GM12801 (cell line): ENCODE results near the gene OSBPL9.

Experiments used
- TF ChIP-seq, protein P1 (sequence below): IDR thresholded peaks from one replicate; pipeline ENCODE4 v1.5.1; 2011; ENCODE audit warnings: control low read depth; ENCODE audit not compliant: insufficient read length; ENCODE audit errors: extremely low read depth

The OSBPL9 gene

GRCh38 chr1:51622455-51622913 lies 5.6 kb downstream of the OSBPL9 start:
- TF ChIP-seq, protein P1, sequence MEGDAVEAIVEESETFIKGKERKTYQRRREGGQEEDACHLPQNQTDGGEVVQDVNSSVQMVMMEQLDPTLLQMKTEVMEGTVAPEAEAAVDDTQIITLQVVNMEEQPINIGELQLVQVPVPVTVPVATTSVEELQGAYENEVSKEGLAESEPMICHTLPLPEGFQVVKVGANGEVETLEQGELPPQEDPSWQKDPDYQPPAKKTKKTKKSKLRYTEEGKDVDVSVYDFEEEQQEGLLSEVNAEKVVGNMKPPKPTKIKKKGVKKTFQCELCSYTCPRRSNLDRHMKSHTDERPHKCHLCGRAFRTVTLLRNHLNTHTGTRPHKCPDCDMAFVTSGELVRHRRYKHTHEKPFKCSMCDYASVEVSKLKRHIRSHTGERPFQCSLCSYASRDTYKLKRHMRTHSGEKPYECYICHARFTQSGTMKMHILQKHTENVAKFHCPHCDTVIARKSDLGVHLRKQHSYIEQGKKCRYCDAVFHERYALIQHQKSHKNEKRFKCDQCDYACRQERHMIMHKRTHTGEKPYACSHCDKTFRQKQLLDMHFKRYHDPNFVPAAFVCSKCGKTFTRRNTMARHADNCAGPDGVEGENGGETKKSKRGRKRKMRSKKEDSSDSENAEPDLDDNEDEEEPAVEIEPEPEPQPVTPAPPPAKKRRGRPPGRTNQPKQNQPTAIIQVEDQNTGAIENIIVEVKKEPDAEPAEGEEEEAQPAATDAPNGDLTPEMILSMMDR: no peak

- TF ChIP-seq, protein P1: no peak
Measured at GRCh38 chr1:51623025-51623424, 6.1 kb downstream of the OSBPL9 start.

GRCh38 chr1:51623450-51623849 lies 6.6 kb downstream of the OSBPL9 start:
- TF ChIP-seq, protein P1: no peak

DNA sequence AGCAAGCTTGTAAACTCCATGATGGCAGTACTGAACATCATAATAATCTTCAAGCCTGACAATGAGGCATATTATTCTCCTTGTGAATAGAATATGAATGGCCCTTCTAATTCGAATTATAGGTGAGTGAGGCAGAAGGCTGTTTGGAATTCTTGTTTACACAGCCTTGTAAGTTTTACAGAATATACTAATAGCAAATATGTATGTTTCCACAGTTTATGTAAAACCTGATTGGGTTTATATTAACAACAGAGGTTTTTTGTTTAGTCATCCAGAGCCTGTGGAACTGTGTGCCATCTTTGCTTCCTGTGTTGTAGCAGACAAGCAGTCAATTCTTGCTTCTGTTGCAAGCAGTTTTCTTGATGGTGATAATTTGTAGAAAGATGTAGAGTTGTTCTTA lies 8.0 kb downstream of the OSBPL9 start:
- TF ChIP-seq, protein P1: no peak

- TF ChIP-seq, protein P1: no peak
Measured at GRCh38 chr1:51627672-51628071, 10.8 kb downstream of the OSBPL9 start.

DNA sequence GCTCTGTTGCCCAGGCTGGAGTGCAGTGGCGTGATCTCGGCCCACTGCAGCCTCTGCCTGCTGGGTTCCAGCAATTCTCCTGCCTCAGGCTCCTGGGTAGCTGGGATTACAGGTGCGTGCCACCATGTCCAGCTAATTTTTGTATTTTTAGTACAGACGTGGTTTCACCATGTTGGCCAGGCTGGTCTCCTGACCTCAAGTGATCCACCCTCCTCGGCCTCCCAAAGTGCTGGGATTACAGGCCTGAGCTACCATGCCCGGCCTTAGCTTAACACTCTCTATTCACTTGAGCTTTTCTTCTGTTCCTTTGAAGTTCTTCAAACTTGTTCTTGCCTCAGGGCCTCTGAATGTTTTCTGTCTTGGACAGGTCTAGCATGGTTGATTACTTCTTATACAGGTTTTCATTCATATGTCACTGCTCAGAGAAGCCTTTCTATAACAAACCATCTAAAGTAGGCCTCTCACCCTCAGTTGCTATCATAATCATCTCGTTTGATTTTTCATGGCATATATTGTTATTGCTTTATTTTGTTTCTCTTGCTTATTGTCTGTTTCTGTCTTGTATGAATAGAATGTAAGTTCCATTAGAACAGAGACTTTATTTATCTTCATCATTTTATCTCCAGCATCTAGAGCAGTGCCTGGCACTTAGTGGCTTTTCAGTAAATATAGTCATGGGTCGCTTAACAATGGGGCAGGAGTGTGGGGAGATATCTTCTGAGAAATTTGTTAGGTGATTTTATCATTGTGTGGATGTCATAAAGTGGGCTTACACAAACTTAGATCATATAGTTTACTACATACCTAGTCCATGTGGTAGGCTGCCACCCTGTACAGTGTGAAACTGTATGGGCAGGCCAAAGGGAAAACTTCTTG lies 12.1 kb downstream of the OSBPL9 start:
- TF ChIP-seq, protein P1: no peak

- TF ChIP-seq, protein P1: no peak
Measured at GRCh38 chr1:51629918-51630317, 13.0 kb downstream of the OSBPL9 start.
